ENCODE data around the gene EPHB2.
"Not testable (repeated sequence)": the region's sequence is repeated elsewhere in the genome, so short reads cannot be mapped to it uniquely, and the experiment has no call there.

EPHB2 gene

GRCh38 chr1:22819361-22819760, 108.7 kb downstream of the EPHB2 start:
- no peak for DNase-seq (ENCODE audit: low read depth)

- no peak for DNase-seq (ENCODE audit: low read depth)
Measured at GRCh38 chr1:22821027-22821426, 110.4 kb downstream of the EPHB2 start.

GRCh38 chr1:22822371-22822770, 111.7 kb downstream of the EPHB2 start:
- DNase-seq (ENCODE audit: low read depth): no peak

GRCh38 chr1:22824466-22824865, 113.8 kb downstream of the EPHB2 start:
- no peak for DNase-seq (ENCODE audit: low read depth)

- DNase-seq (ENCODE audit: low read depth): no peak
Measured at GRCh38 chr1:22824975-22825374, 114.3 kb downstream of the EPHB2 start.

- DNase-seq (ENCODE audit: low read depth): no peak
Measured at GRCh38 chr1:22825486-22826189, 115.0 kb downstream of the EPHB2 start.

- no peak for DNase-seq (ENCODE audit: low read depth)
Measured at GRCh38 chr1:22826604-22827580, 116.3 kb downstream of the EPHB2 start.

GRCh38 chr1:22827666-22828483, 117.2 kb downstream of the EPHB2 start:
- no peak for DNase-seq (ENCODE audit: low read depth)

- no peak for DNase-seq (ENCODE audit: low read depth)
Measured at GRCh38 chr1:22828484-22829308, 118.1 kb downstream of the EPHB2 start.

GRCh38 chr1:22829309-22829989, 118.8 kb downstream of the EPHB2 start:
- DNase-seq (ENCODE audit: low read depth): no peak

- no peak for DNase-seq (ENCODE audit: low read depth)
Measured at GRCh38 chr1:22830041-22830566, 119.5 kb downstream of the EPHB2 start.

- DNase-seq (ENCODE audit: low read depth): no peak
Measured at GRCh38 chr1:22830757-22831340, 120.2 kb downstream of the EPHB2 start.

GRCh38 chr1:22831729-22832413, 121.2 kb downstream of the EPHB2 start:
- no peak for DNase-seq (ENCODE audit: low read depth)

GRCh38 chr1:22832414-22832786, 121.8 kb downstream of the EPHB2 start:
- no peak for DNase-seq (ENCODE audit: low read depth)

GRCh38 chr1:22833699-22834098, 123.1 kb downstream of the EPHB2 start:
- no peak for DNase-seq (ENCODE audit: low read depth)

GRCh38 chr1:22834420-22834819, 123.8 kb downstream of the EPHB2 start:
- DNase-seq (ENCODE audit: low read depth): not testable (repeated sequence)

GRCh38 chr1:22835636-22836319, 125.1 kb downstream of the EPHB2 start:
- DNase-seq (ENCODE audit: low read depth): no peak

GRCh38 chr1:22836850-22837249, 126.2 kb downstream of the EPHB2 start:
- no peak for DNase-seq (ENCODE audit: low read depth)

GRCh38 chr1:22837332-22837731, 126.7 kb downstream of the EPHB2 start:
- DNase-seq (ENCODE audit: low read depth): no peak

Data from stimulated activated CD8-positive, alpha-beta memory T cell treated with anti-CD3 and anti-CD28 coated beads, Interleukin-15, amount 100 ng/mL, for 24 hours (primary cell).